Right lobe of liver (tissue), 6 donors: ENCODE results near the gene AXIN1. TPM values are rescaled to one million over a fixed set of nuclear protein-coding genes. Genes with fewer than 3 reads are reported as not detected.

Source experiments
- ATAC-seq, 4 donors: fragments of 200-7000 bp; cut with Tn5 transposase; one replicate each; pipeline ENCODE4 v1.9.1; 2020; ENCODE audit warnings: mild to moderate bottlenecking in 4 of 4, moderate library complexity in 4 of 4
- DNase-seq, 3 donors: peaks; one replicate each; pipeline ENCODE4 v3.0.0-alpha.2; 2020
- H3K27ac ChIP-seq, 3 donors: fragments of 200-600 bp; one replicate each; pipeline ENCODE4 v1.8.0; 2022
- H3K27me3 ChIP-seq, 2 donors: fragments of 200-600 bp; one replicate each; pipeline ENCODE4 v1.8.0; 2022
- H3K36me3 ChIP-seq, 4 donors: fragments of 200-600 bp; sonication (generic) in 1 of 4; one replicate each; pipeline versions ENCODE4 v1.5.1 to v1.8.0; 2017 to 2022; ENCODE audit warnings: control low read depth in 1 of 4
- H3K4me1 ChIP-seq, 4 donors: fragments of 200-600 bp; sonication (generic) in 1 of 4; one replicate each; pipeline versions ENCODE4 v1.5.1 to v1.8.0; 2017 to 2022; ENCODE audit warnings: control low read depth in 1 of 4
- H3K4me3 ChIP-seq, 3 donors: fragments of 200-600 bp; one replicate each; pipeline ENCODE4 v1.8.0; 2022
- H3K9me3 ChIP-seq, 4 donors: fragments of 200-600 bp; sonication (generic) in 1 of 4; one replicate each; pipeline versions ENCODE4 v1.5.1 to v1.8.0; 2017 to 2022; ENCODE audit warnings: control low read depth in 1 of 4
- POLR2A ChIP-seq: fragments of 450-650 bp; IDR thresholded peaks from one replicate; pipeline ENCODE4 v1.6.1; 2017; ENCODE audit warnings: antibody characterized with exemption, mild to moderate bottlenecking
- WGBS: methylation state at CpG from one replicate; pipeline ENCODE4 v1.1.6; 2018; ENCODE audit warnings: low coverage, low lambda C conversion rate; ENCODE audit not compliant: insufficient coverage; ENCODE audit errors: missing lambda C conversion rate; 5-methylcytosine and 5-hydroxymethylcytosine counted together
- intact Hi-C, 2 donors: fragments of 100-400 bp; cut with DNase I; formaldehyde crosslinking; loops; one replicate each; pipeline versions ENCODE4 v1.11.2 to v1.14.1; 2022
- total RNA-seq, 6 experiments: library from RNA; depleted of rRNA in 2 of 6; stranded (reverse); fragments of >200 nt in 2 of 6; fragmentation: NEBNext Ultra II Directional in 3 of 6; extraction: Animal tissue kit (Norgen Biotek cat#: 25700) in 3 of 6; gene quantifications; one replicate each; pipeline versions ENCODE4 v1.1.0 to v1.2.4, GENCODE V29; 2016 to 2023
- TF ChIP-seq, protein P1 (sequence below), 4 donors: fragments of 200-600 bp in 3 of 4; fragments of 450-650 bp in 1 of 4; IDR thresholded peaks; one replicate each; pipeline versions ENCODE4 v1.5.1 to v1.8.0; 2016 to 2022; ENCODE audit warnings: antibody characterized with exemption in 4 of 4, mild to moderate bottlenecking in 2 of 4
- donor health status: DM: no; HTN: yes; CAD: no.
- donor health status: DM: no; HTN: no; CAD: no.
- donor health status: DM: no; HTN: no; CAD: no.
- donor health status: DM: no; HTN: yes; CAD: no.
- donor health status: DM: no; HTN: yes; CAD: no.

Gene AXIN1
- total RNA-seq, 6 experiments from 2014 or later: 5.5 to 17.4 (median 9.4) TPM

GRCh38 chr16:272633-273546 is 79.6 kb downstream of the AXIN1 start:
- Histone ChIP-seq H3K4me3 (no peak overlapping the region), H3K4me1 (peaks cover 0 to 5% (median 0%) of the 10 kb centered on the region in 4 donors), H3K36me3 (no peaks in the 10 kb centered on the region), H3K27me3 (peaks cover 0 to 4% of the 10 kb centered on the region in 2 donors), H3K9me3 (no peaks in the 10 kb centered on the region), H3K27ac (no peak overlapping the region)
- DNase-seq (no peak), ATAC-seq (peak in 1 of 4 donors; percentile 12)
- WGBS: 77% methylated on average over 10 of the region's 36 CpGs
- TF ChIP-seq, protein P1, sequence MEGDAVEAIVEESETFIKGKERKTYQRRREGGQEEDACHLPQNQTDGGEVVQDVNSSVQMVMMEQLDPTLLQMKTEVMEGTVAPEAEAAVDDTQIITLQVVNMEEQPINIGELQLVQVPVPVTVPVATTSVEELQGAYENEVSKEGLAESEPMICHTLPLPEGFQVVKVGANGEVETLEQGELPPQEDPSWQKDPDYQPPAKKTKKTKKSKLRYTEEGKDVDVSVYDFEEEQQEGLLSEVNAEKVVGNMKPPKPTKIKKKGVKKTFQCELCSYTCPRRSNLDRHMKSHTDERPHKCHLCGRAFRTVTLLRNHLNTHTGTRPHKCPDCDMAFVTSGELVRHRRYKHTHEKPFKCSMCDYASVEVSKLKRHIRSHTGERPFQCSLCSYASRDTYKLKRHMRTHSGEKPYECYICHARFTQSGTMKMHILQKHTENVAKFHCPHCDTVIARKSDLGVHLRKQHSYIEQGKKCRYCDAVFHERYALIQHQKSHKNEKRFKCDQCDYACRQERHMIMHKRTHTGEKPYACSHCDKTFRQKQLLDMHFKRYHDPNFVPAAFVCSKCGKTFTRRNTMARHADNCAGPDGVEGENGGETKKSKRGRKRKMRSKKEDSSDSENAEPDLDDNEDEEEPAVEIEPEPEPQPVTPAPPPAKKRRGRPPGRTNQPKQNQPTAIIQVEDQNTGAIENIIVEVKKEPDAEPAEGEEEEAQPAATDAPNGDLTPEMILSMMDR (IDR thresholded peaks at IDR 0.05): no peak
- TF ChIP-seq POLR2A: no peak
- intact Hi-C loops: no loop called here

DNA sequence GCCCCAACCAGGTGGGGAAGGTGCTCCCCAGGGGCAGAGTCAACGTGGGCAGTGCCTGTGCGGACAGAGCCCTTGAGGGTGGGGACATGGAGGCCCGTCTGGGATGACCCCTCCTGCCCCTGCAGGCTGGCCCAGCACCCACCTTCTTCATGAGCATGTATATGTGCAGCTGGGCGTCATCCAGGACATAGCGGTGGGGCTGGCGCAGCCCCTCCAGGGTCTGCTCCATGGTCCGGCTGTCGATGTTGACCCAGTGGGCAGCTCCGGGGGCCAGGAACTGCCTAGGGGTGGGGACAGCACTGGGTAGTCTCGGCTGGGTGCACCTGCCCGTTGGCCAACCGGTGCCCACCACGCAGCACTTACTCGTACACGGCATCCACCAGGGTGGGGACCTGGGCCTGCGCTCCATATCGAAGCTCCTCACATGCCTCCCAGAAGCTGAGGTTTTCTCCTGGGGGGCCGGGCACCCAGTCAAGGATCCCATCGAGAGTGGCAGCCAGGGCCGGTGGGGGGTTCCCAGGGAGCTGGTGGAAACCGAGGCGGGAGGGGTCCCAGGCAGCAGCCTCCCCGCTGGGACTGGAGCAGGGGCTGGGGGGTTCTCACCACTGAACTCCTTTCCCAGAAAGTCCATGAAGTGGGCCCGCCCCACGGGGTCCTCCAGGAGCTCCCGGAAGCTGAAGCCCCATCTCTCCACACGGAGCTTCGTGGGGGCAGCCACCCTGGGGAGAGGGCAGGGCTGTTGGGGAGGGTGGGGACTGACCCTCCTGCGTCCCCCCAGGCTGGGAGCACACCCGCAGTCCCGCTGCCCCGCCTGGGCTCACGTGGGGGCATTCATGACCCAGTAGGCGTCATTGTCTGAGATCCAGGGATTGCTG is 81.9 kb downstream of the AXIN1 start:
- Histone ChIP-seq H3K36me3 (no peaks in the 10 kb centered on the region), H3K27me3 (peaks cover 0 to 4% of the 10 kb centered on the region in 2 donors), H3K9me3 (no peaks in the 10 kb centered on the region), H3K4me1 (peaks cover 0 to 5% (median 0%) of the 10 kb centered on the region in 4 donors), H3K4me3 (no peak overlapping the region), H3K27ac (no peak overlapping the region)
- TF ChIP-seq POLR2A: no peak
- TF ChIP-seq, protein P1 (IDR thresholded peaks at IDR 0.05): no peak
- DNase-seq: no peak
- no peak for ATAC-seq
- WGBS: no CpG with 5 or more reads among the region's 34 CpGs
- intact Hi-C loops: no loop called here

DNA sequence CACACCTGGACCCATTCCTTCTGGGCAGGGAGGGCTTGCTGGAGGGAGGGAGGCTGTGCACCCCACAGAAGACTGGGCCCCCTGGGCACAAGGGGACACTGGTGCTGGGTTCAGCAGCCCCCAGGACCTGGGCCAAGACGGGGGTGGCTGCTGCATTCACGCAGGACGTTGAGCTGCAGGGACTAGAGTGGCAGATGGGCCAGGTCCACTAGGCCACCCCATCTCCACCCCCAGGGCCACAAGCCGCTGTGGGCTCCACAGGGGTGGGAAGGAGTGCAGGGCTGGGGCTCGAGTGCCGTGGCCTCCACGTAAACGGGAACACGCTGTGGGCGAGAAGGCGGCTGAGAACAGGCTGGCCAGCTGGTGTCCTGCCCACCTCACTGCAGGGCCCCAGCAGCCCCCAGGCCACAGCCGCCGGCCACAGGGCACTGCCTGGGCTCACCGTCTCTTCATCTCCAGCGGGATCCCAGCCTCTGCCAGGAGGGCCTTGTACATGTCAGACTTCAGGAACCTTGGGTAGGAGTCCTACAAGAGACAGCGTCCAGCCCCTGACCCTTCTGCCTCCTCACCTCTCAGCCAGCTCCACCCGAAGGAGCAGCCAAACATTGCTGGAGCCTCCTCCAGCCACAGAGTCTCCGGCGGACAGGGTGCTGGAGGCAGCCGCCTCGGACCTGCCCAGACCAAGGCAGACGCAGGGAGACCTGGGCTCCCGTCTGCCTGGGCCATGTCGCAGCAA is 83.3 kb downstream of the AXIN1 start:
- ATAC-seq (no peak), DNase-seq (no peak)
- Histone ChIP-seq H3K9me3 (no peaks in the 10 kb centered on the region), H3K4me1 (no peaks in the 10 kb centered on the region), H3K36me3 (no peaks in the 10 kb centered on the region), H3K4me3 (no peak overlapping the region), H3K27ac (no peak overlapping the region), H3K27me3 (peaks cover 0 to under 1% of the 10 kb centered on the region in 2 donors)
- intact Hi-C loops: no loop called here
- 40% methylated on average over 3 of the region's 24 CpGs for WGBS
- TF ChIP-seq, protein P1 (IDR thresholded peaks at IDR 0.05): no peak
- TF ChIP-seq POLR2A: no peak
